LNCAP (cell line): Measurements from ENCODE around the gene CHRNE.

Experiments used
- CTCF ChIP-seq: fragments of 450-650 bp; IDR thresholded peaks from 2 replicates; pipeline ENCODE4 v1.5.1; 2017; ENCODE audit warnings: mild to moderate bottlenecking

CHRNE gene

DNA sequence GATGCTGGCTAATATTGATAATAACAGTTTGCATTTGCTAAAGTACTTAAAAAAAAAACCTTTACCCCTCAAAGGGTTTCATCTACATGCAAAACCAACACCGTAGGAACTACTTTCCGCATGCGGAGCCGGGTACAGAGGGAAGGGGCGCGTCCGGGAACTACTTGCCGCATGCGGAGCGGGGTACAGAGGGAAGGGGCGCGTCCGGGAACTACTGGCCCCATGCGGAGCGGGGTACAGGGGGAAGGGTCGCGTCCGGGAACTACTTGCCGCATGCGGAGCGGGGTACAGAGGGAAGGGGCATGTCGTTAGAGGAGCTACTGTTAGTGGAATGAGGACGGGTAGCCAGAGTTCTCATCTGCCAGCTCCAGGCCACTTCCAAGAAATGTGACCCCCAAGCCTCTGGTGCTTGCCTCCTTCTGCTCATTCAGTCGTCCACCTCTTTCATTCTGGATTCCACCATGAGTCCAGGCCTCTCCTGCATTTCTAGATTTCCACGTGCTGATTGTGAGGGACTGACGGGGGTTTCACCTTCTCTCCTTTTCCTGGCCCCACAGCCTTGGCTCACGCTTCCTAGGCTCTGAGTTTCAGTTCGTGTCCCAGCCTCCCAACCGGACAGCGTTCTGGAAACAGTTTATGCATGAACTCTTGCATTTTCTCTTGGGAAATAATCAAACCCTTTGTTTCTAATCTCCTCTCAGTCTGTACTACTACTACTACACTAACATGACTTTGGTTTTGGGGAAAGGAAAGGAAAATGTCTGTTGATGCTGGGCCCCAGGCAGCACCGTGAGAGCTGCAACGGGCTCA, 42.9 kb downstream of the CHRNE start:
- no peak for TF ChIP-seq CTCF

DNA sequence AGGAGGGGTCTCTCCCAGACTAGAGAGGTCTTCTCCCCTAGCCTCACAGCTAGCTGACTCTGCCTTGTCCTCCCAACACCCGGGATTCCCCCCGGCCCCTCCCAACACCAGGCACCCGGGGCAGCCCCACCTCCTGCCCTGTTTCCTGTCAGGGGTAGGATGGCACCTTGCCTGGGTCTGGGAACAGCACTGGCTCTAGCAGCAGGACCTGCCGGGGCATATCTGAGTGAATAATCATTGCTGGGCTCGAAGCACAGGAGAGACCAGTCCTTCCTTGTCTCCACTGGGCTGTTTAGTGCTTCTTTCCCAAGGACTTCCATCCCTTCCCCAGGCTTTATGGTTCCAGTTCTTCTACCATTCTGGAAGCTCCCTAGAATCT, 44.0 kb downstream of the CHRNE start:
- TF ChIP-seq CTCF: no peak

DNA sequence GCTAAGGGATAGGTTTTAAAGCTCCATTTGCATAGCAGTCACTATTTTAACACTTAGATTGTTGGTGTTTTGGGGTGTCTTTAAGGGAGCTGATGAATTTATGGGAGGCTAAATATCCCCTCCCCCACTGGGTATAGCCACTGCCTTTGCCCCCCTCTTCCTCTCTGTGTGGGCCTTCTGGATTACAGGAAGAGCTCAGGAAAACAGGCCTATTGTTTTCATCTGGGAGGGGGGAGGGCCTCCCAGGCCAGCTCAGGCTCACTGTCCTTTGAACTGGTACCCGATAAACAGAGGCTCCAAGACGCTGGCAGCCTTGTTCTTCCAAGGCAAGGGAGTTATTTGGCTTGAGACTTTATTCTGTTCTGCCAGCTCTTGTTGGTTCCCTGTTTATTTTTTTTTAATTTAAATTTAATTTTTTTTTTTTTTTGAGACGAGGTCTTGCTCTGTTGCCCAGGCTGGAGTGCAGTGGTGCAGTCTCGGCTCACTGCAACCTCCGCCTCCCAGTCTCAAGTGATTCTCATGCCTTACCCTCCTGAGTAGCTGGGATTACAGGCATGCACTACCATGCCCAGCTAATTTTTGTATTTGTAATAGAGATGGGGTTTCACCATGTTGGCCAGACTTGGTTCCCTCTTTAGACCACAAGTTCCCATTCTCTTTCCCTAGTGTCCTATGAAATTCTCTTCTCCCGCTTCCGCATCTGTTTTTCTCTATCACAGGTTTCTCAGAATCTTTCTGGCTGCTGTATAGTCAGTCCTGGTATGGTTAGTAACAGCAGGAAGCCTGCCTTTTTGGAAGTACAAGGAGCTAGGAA, 44.6 kb downstream of the CHRNE start:
- no peak for TF ChIP-seq CTCF

DNA sequence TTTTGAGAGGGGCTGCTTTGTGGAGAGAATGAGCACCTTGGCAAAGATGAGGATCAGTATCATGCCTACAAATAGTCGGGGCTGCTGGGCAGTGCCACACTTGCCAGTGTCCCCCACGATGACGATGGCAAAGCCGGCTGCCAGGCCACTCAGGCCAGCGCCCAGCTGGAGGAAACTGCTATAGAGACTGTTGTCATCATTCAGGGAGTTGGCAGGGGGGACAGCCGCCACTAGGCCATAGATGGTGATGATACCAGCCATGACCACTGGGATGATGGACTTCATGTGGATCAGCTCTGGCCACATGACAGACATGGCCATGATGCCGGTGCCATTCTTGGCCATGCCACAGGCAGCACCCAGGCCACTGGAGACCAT, 46.0 kb downstream of the CHRNE start:
- TF ChIP-seq CTCF: no peak

GRCh38 chr17:4856271-4856936, 46.5 kb downstream of the CHRNE start:
- no peak for TF ChIP-seq CTCF

- no peak for TF ChIP-seq CTCF
Observed at GRCh38 chr17:4854111-4854681, 48.7 kb downstream of the CHRNE start.

DNA sequence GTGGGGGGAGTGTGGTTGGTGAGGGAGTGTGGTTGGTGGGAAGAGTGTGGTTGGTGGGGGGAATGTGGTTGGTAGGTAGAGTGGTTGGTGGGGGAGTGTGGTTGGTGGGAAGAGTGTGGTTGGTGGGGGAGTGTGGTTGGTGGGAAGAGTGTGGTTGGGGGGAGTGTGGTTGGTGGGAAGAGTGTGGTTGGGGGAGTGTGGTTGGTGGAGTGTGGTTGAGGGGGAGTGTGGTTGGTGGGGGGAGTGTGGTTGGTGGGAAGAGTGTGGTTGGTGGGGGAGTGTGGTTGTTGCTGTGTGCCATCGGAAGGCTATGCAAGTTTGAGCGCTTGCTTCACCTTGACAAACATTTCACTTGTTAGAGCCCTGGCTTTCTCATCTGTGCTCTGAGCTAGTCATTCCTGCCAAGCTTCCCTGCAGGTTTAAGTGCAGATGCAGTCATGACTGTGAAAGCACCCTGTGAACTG, 49.7 kb downstream of the CHRNE start:
- no peak for TF ChIP-seq CTCF
